GM23338 (cell line): ENCODE measurements around the gene SASS6. TPM values are rescaled to one million over a fixed set of nuclear protein-coding genes. Genes with fewer than 3 reads are reported as not detected.

Source experiments
- ATAC-seq: fragments of 200-7000 bp; cut with Tn5 transposase; 3 replicates; pipeline ENCODE4 v1.9.1; 2020
- DNase-seq: peaks from one replicate; pipeline ENCODE4 v3.0.0-alpha.2; 2015; ENCODE audit warnings: low spot score
- H2AFZ ChIP-seq: fragments of 200-600 bp; sonication (generic); 2 replicates; pipeline ENCODE4 v1.8.0; 2016; ENCODE audit warnings: antibody characterized with exemption, mild to moderate bottlenecking, moderate library complexity
- H3F3A ChIP-seq: fragments of 200-600 bp; sonication (generic); replicated peaks from 2 replicates; pipeline ENCODE4 v1.8.0; 2017; ENCODE audit warnings: antibody characterized with exemption, mixed run types, low read depth
- H3K27ac ChIP-seq: fragments of 200-600 bp; sonication (generic); 2 replicates; pipeline ENCODE4 v1.6.1; 2016; ENCODE audit warnings: low read depth
- H3K27me3 ChIP-seq: fragments of 200-600 bp; sonication (generic); 2 replicates; pipeline ENCODE4 v1.8.0; 2016; ENCODE audit warnings: mild to moderate bottlenecking, mixed run types, moderate library complexity; ENCODE audit not compliant: insufficient read depth
- H3K36me3 ChIP-seq: fragments of 200-600 bp; sonication (generic); 2 replicates; pipeline ENCODE4 v1.8.0; 2016; ENCODE audit warnings: mild to moderate bottlenecking; ENCODE audit not compliant: insufficient read depth
- H3K4me1 ChIP-seq: fragments of 200-600 bp; sonication (generic); 2 replicates; pipeline ENCODE4 v1.8.0; 2016; ENCODE audit warnings: mild to moderate bottlenecking, moderate library complexity; ENCODE audit not compliant: insufficient read depth
- H3K4me2 ChIP-seq: fragments of 200-600 bp; sonication (generic); 2 replicates; pipeline ENCODE4 v1.7.1; 2017; ENCODE audit warnings: mixed run types
- H3K4me3 ChIP-seq: fragments of 200-600 bp; sonication (generic); 2 replicates; pipeline ENCODE4 v1.6.1; 2016; ENCODE audit warnings: mixed run types
- H3K79me2 ChIP-seq: fragments of 200-600 bp; sonication (generic); replicated peaks from 2 replicates; pipeline ENCODE4 v1.8.0; 2017; ENCODE audit warnings: mild to moderate bottlenecking; ENCODE audit not compliant: insufficient read depth
- H3K9me2 ChIP-seq: fragments of 200-600 bp; sonication (generic); 2 replicates; pipeline ENCODE4 v1.8.0; 2017; ENCODE audit not compliant: insufficient read depth
- H4K20me1 ChIP-seq: fragments of 200-600 bp; sonication (generic); replicated peaks from 2 replicates; pipeline ENCODE4 v1.8.0; 2017; ENCODE audit warnings: mild to moderate bottlenecking; ENCODE audit not compliant: insufficient read depth
- H3K27ac Mint-ChIP-seq: 2 replicates; pipeline ENCODE4 v1.8.0; 2020; ENCODE audit warnings: inconsistent platforms, mild to moderate bottlenecking, moderate library complexity, mixed read lengths
- H3K27me3 Mint-ChIP-seq: 3 replicates; pipeline ENCODE4 v1.8.0; 2022; ENCODE audit warnings: low read depth, mild to moderate bottlenecking, moderate library complexity, mixed read lengths, inconsistent platforms; ENCODE audit not compliant: insufficient read depth, poor library complexity
- H3K36me3 Mint-ChIP-seq: 3 replicates; pipeline ENCODE4 v1.8.0; 2021; ENCODE audit warnings: low read depth, mild to moderate bottlenecking, inconsistent platforms, moderate library complexity, mixed read lengths
- H3K4me1 Mint-ChIP-seq: 3 replicates; pipeline ENCODE4 v1.8.0; 2020; ENCODE audit warnings: mild to moderate bottlenecking, inconsistent platforms, mixed read lengths
- H3K4me3 Mint-ChIP-seq: 3 replicates; pipeline ENCODE4 v1.8.0; 2021; ENCODE audit warnings: moderate library complexity, mild to moderate bottlenecking, inconsistent platforms, mixed read lengths
- H3K9me3 Mint-ChIP-seq: 3 replicates; pipeline ENCODE4 v1.8.0; 2020; ENCODE audit warnings: moderate library complexity, mild to moderate bottlenecking, inconsistent platforms, mixed read lengths
- ETS1 ChIP-seq: IDR thresholded peaks from 2 replicates; pipeline ENCODE4 v1.6.1; 2016; ENCODE audit warnings: antibody characterized with exemption
- EZH2 ChIP-seq: fragments of 200-600 bp; sonication (generic); IDR thresholded peaks from one replicate; pipeline ENCODE4 v1.8.0; 2017; ENCODE audit warnings: antibody characterized with exemption, mild to moderate bottlenecking, low read depth; ENCODE audit not compliant: unreplicated experiment
- EZH2phosphoT487 ChIP-seq: fragments of 200-600 bp; sonication (generic); IDR thresholded peaks from one replicate; pipeline ENCODE4 v1.8.1; 2018; ENCODE audit warnings: antibody characterized with exemption; ENCODE audit not compliant: unreplicated experiment
- NANOG ChIP-seq: IDR thresholded peaks from 2 replicates; pipeline ENCODE4 v1.6.1; 2016; ENCODE audit warnings: antibody characterized with exemption, borderline replicate concordance
- POLR2AphosphoS5 ChIP-seq: IDR thresholded peaks from 2 replicates; pipeline ENCODE4 v1.6.1; 2016; ENCODE audit warnings: antibody characterized with exemption, low read depth
- REST ChIP-seq: IDR thresholded peaks from one replicate; pipeline ENCODE4 v1.6.1; 2018; ENCODE audit warnings: antibody characterized with exemption; ENCODE audit not compliant: unreplicated experiment
- STAT1 ChIP-seq: IDR thresholded peaks from one replicate; pipeline ENCODE4 v1.6.1; 2016; ENCODE audit warnings: antibody characterized with exemption; ENCODE audit not compliant: unreplicated experiment
- ZNF114 ChIP-seq: fragments of 250-450 bp; sonication (Bioruptor Pico); IDR thresholded peaks from 2 replicates; pipeline ENCODE4 v1.5.0; 2020; ENCODE audit warnings: mild to moderate bottlenecking, moderate library complexity
- ZNF331 ChIP-seq: fragments of 250-450 bp; sonication (Bioruptor Pico); IDR thresholded peaks from 2 replicates; pipeline ENCODE4 v1.5.0; 2020; ENCODE audit warnings: low read depth, mild to moderate bottlenecking, moderate library complexity
- polyA plus RNA-seq: library from polyadenylated mRNA; unstranded; fragments of >200 nt; fragmentation: Nextera tagmentation; extraction: Ambion mirVana; gene quantifications from 2 replicates; pipeline ENCODE4 v1.2.1, GENCODE V29; 2016
- total RNA-seq: library from RNA; depleted of rRNA; stranded (reverse); fragments of >200 nt; shearing (Covaris generic); gene quantifications from 2 replicates; pipeline ENCODE4 v1.2.3, GENCODE V29; 2014

The SASS6 gene
- total and polyA plus RNA-seq, 2 experiments from 2014 or later = 17.0 to 21.1 TPM

- H3K36me3 ChIP-seq = peaks cover 52% of the 10 kb centered on the region
- H3K27ac ChIP-seq = no peak overlapping the region
- H4K20me1 ChIP-seq = peaks cover 4% of the 10 kb centered on the region; the same call in 1 of the 2 replicates
- no peak overlapping the region for H3K4me3 ChIP-seq
- no peak overlapping the region for H2AFZ ChIP-seq
- no peaks in the 10 kb centered on the region for H3K9me2 ChIP-seq
- peak overlapping the region; percentile 10; the same call in 1 of the 2 replicates for H3K27ac Mint-ChIP-seq
- peaks cover 16% of the 10 kb centered on the region for H3K79me2 ChIP-seq
- no peaks in the 10 kb centered on the region; the same call in 2 of the 3 replicates for H3K9me3 Mint-ChIP-seq
- H3K4me1 ChIP-seq = no peaks in the 10 kb centered on the region
- H3K4me2 ChIP-seq = no peak overlapping the region
- H3K27me3 ChIP-seq = no peaks in the 10 kb centered on the region
- peaks cover 60% of the 10 kb centered on the region for H3K36me3 Mint-ChIP-seq
- no peak overlapping the region for H3K4me3 Mint-ChIP-seq
- peaks cover 4% of the 10 kb centered on the region for H3K27me3 Mint-ChIP-seq
- DNase-seq (peak; percentile 25), ATAC-seq (no peak)
- no peaks in the 10 kb centered on the region for H3K4me1 Mint-ChIP-seq
- H3F3A ChIP-seq = no peaks in the 10 kb centered on the region
- no peak for TF ChIP-seq ZNF331 (CRISPR knock-in tag)
- no peak for TF ChIP-seq EZH2phosphoT487
- no peak for TF ChIP-seq EZH2
- no peak for TF ChIP-seq NANOG
- no peak for TF ChIP-seq ZNF114
These were observed 67.4 kb downstream of the SASS6 start for GRCh38 chr1:100065183-100065968.

- H3K79me2 ChIP-seq = peaks cover 36% of the 10 kb centered on the region
These were observed 71.0 kb downstream of the SASS6 start for GRCh38 chr1:100061681-100062080.

GRCh38 chr1:100053727-100054126 is 79.0 kb downstream of the SASS6 start:
- H3K4me1 Mint-ChIP-seq = peaks cover 15% of the 10 kb centered on the region
- no peaks in the 10 kb centered on the region for H3K27me3 Mint-ChIP-seq
- no peak for DNase-seq
- H3K4me3 Mint-ChIP-seq = no peak overlapping the region
- Histone ChIP-seq H2AFZ (no peak overlapping the region), H3K27me3 (no peaks in the 10 kb centered on the region), H3F3A (no peaks in the 10 kb centered on the region), H3K79me2 (peaks cover 97% of the 10 kb centered on the region), H3K27ac (no peak overlapping the region), H4K20me1 (peaks cover 8% of the 10 kb centered on the region), H3K9me2 (no peaks in the 10 kb centered on the region), H3K36me3 (peaks cover 7% of the 10 kb centered on the region; the same call in 1 of the 2 replicates), H3K4me1 (peaks cover 14% of the 10 kb centered on the region), H3K4me2 (no peak overlapping the region), H3K4me3 (no peak overlapping the region)
- H3K9me3 Mint-ChIP-seq = no peaks in the 10 kb centered on the region
- ATAC-seq = no peak
- peaks cover 10% of the 10 kb centered on the region; the same call in 2 of the 3 replicates for H3K36me3 Mint-ChIP-seq
- no peak overlapping the region for H3K27ac Mint-ChIP-seq
- no peak for TF ChIP-seq ETS1
- no peak for TF ChIP-seq ZNF114
- TF ChIP-seq EZH2 = no peak
- TF ChIP-seq POLR2AphosphoS5 = no peak
- TF ChIP-seq STAT1 = no peak
- no peak for TF ChIP-seq REST
- TF ChIP-seq EZH2phosphoT487 = no peak

More at GRCh38 chr1:100061681-100062080, 71.0 kb downstream of the SASS6 start:
- ATAC-seq (no peak), DNase-seq (no peak)
- Mint-ChIP-seq H3K36me3 (peaks cover 48% of the 10 kb centered on the region), H3K9me3 (no peaks in the 10 kb centered on the region; the same call in 2 of the 3 replicates), H3K4me1 (no peaks in the 10 kb centered on the region), H3K4me3 (no peak overlapping the region), H3K27ac (no peak overlapping the region), H3K27me3 (peaks cover 4% of the 10 kb centered on the region)
- no peaks in the 10 kb centered on the region for H3K4me1 ChIP-seq
- no peaks in the 10 kb centered on the region for H3K9me2 ChIP-seq
- no peaks in the 10 kb centered on the region for H3K27me3 ChIP-seq
- no peaks in the 10 kb centered on the region for H3F3A ChIP-seq
- TF ChIP-seq STAT1 = no peak
- H4K20me1 ChIP-seq = no peaks in the 10 kb centered on the region; the same call in 1 of the 2 replicates
- peaks cover 44% of the 10 kb centered on the region for H3K36me3 ChIP-seq
- no peak overlapping the region for H3K4me2 ChIP-seq
- H3K27ac ChIP-seq = no peak overlapping the region
- H3K4me3 ChIP-seq = no peak overlapping the region
- no peak overlapping the region for H2AFZ ChIP-seq
